ENCODE data around the gene RAB11FIP3. TPM values are rescaled to one million over a fixed set of nuclear protein-coding genes. Genes with fewer than 3 reads are reported as not detected.
A peak's percentile ranks its signal among the peaks of the same experiment; 100 is the strongest.
"Not testable (repeated sequence)": the region's sequence is repeated elsewhere in the genome, so short reads cannot be mapped to it uniquely, and the experiment has no call there.

Gene RAB11FIP3
- total RNA-seq, 1 experiment from 2014 or later: 37.5 TPM

GRCh38 chr16:476039-476438 is 50.6 kb downstream of the RAB11FIP3 start:
- in situ Hi-C loops (cut with HindIII; ENCODE audit: low pct_unique_long_range_greater_than_20kb, low sequenced_read_pairs): no loop called here
- DNase-seq (ENCODE audit: low read depth): no peak

GRCh38 chr16:477301-478157 is 52.1 kb downstream of the RAB11FIP3 start:
- peak; percentile 71 for DNase-seq (ENCODE audit: low read depth)
- in situ Hi-C loops (cut with HindIII; ENCODE audit: low pct_unique_long_range_greater_than_20kb, low sequenced_read_pairs): no loop called here

GRCh38 chr16:478287-478686 is 52.8 kb downstream of the RAB11FIP3 start:
- in situ Hi-C loops (cut with HindIII; ENCODE audit: low pct_unique_long_range_greater_than_20kb, low sequenced_read_pairs); DNase-seq (ENCODE audit: low read depth): not testable (repeated sequence)

- in situ Hi-C loops (cut with HindIII; ENCODE audit: low pct_unique_long_range_greater_than_20kb, low sequenced_read_pairs): no loop called here
- no peak for DNase-seq (ENCODE audit: low read depth)
Measured at GRCh38 chr16:482468-483185, 57.2 kb downstream of the RAB11FIP3 start.

GRCh38 chr16:483341-484075 is 58.1 kb downstream of the RAB11FIP3 start:
- no peak for DNase-seq (ENCODE audit: low read depth)

GRCh38 chr16:489606-490005 is 64.2 kb downstream of the RAB11FIP3 start:
- in situ Hi-C loops (cut with HindIII; ENCODE audit: low pct_unique_long_range_greater_than_20kb, low sequenced_read_pairs): no loop called here
- no peak for DNase-seq (ENCODE audit: low read depth)

More at GRCh38 chr16:483341-484075, 58.1 kb downstream of the RAB11FIP3 start:
- in situ Hi-C loops (cut with HindIII; ENCODE audit: low pct_unique_long_range_greater_than_20kb, low sequenced_read_pairs): no loop called here

GRCh38 chr16:490768-491167 is 65.3 kb downstream of the RAB11FIP3 start:
- in situ Hi-C loops (cut with HindIII; ENCODE audit: low pct_unique_long_range_greater_than_20kb, low sequenced_read_pairs): no loop called here
- DNase-seq (ENCODE audit: low read depth): no peak

GRCh38 chr16:491220-491919 is 65.9 kb downstream of the RAB11FIP3 start:
- no peak for DNase-seq (ENCODE audit: low read depth)
- in situ Hi-C loops (cut with HindIII; ENCODE audit: low pct_unique_long_range_greater_than_20kb, low sequenced_read_pairs): no loop called here

- DNase-seq (ENCODE audit: low read depth): no peak
- in situ Hi-C loops (cut with HindIII; ENCODE audit: low pct_unique_long_range_greater_than_20kb, low sequenced_read_pairs): no loop called here
Measured at GRCh38 chr16:492211-492875, 66.9 kb downstream of the RAB11FIP3 start.

- in situ Hi-C loops (cut with HindIII; ENCODE audit: low pct_unique_long_range_greater_than_20kb, low sequenced_read_pairs); DNase-seq (ENCODE audit: low read depth): not testable (repeated sequence)
Measured at GRCh38 chr16:494676-495075, 69.2 kb downstream of the RAB11FIP3 start.

GRCh38 chr16:495127-495748 is 69.8 kb downstream of the RAB11FIP3 start:
- in situ Hi-C loops (cut with HindIII; ENCODE audit: low pct_unique_long_range_greater_than_20kb, low sequenced_read_pairs): no loop called here
- DNase-seq (ENCODE audit: low read depth): peak; percentile 48

GRCh38 chr16:496097-496886 is 70.8 kb downstream of the RAB11FIP3 start:
- in situ Hi-C loops (cut with HindIII; ENCODE audit: low pct_unique_long_range_greater_than_20kb, low sequenced_read_pairs): no loop called here
- no peak for DNase-seq (ENCODE audit: low read depth)

- in situ Hi-C loops (cut with HindIII; ENCODE audit: low pct_unique_long_range_greater_than_20kb, low sequenced_read_pairs): no loop called here
- DNase-seq (ENCODE audit: low read depth): no peak
Measured at GRCh38 chr16:497258-497657, 71.8 kb downstream of the RAB11FIP3 start.

- no peak for DNase-seq (ENCODE audit: low read depth)
- in situ Hi-C loops (cut with HindIII; ENCODE audit: low pct_unique_long_range_greater_than_20kb, low sequenced_read_pairs): no loop called here
Measured at GRCh38 chr16:499924-500323, 74.5 kb downstream of the RAB11FIP3 start.

- in situ Hi-C loops (cut with HindIII; ENCODE audit: low pct_unique_long_range_greater_than_20kb, low sequenced_read_pairs): no loop called here
- no peak for DNase-seq (ENCODE audit: low read depth)
Measured at GRCh38 chr16:500709-501108, 75.3 kb downstream of the RAB11FIP3 start.

GRCh38 chr16:502179-502943 is 76.9 kb downstream of the RAB11FIP3 start:
- DNase-seq (ENCODE audit: low read depth): no peak
- in situ Hi-C loops (cut with HindIII; ENCODE audit: low pct_unique_long_range_greater_than_20kb, low sequenced_read_pairs): no loop called here

Measured in Caki2 (cell line).